Tibial nerve (tissue), 4 donors: ENCODE results near the gene KIT.

ENCODE experiments used
- CTCF ChIP-seq, 5 experiments: fragments of 200-600 bp in 3 of 5; fragments of 450-650 bp in 2 of 5; sonication (generic) in 3 of 5; IDR thresholded peaks; one replicate each; pipeline ENCODE4 v1.5.1; 2016 to 2019; ENCODE audit warnings: antibody characterized with exemption in 5 of 5, mild to moderate bottlenecking in 3 of 5, moderate library complexity in 2 of 5
- EP300 ChIP-seq, 2 donors: sonication (generic); formaldehyde crosslinking; IDR thresholded peaks; one replicate each; pipeline ENCODE4 v1.6.1; 2017; ENCODE audit warnings: antibody characterized with exemption in 2 of 2, mild to moderate bottlenecking in 1 of 2
- POLR2A ChIP-seq, 2 donors: fragments of 450-650 bp; IDR thresholded peaks; one replicate each; pipeline ENCODE4 v1.6.1; 2017; ENCODE audit warnings: antibody characterized with exemption in 2 of 2, mild to moderate bottlenecking in 2 of 2, moderate library complexity in 2 of 2

DNA sequence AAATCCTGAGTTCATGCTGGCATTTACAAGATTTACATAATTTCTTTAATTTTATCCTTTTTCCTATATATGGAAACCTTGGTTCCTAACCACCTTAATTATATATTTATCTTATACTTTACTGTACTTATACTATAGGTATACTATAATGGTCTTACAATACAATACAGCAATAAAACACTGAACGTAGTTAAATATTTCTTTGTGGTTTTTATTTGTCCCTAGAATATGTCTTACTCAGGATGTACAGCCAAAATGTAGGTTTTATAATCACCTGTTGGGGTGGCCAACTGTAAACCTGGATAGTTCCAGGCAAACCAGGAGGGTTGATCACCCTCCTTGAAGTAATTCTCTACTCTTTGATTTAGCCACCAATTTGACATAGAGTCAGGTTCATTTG lies 48.4 kb upstream of the KIT start:
- TF ChIP-seq CTCF (IDR thresholded peaks at IDR 0.05) (no peak), POLR2A (IDR thresholded peaks at IDR 0.05) (no peak), EP300 (IDR thresholded peaks at IDR 0.05) (no peak)
